Amniotic stem cell (primary cell): Measurements from ENCODE around the gene ANKRD26.
"Not testable (repeated sequence)": the region's sequence is repeated elsewhere in the genome, so short reads cannot be mapped to it uniquely, and the experiment has no call there.

Source experiments
- DNase-seq: peaks from one replicate; lab custom pipeline; 2025; lab: John Stamatoyannopoulos, UW

The ANKRD26 gene

DNA sequence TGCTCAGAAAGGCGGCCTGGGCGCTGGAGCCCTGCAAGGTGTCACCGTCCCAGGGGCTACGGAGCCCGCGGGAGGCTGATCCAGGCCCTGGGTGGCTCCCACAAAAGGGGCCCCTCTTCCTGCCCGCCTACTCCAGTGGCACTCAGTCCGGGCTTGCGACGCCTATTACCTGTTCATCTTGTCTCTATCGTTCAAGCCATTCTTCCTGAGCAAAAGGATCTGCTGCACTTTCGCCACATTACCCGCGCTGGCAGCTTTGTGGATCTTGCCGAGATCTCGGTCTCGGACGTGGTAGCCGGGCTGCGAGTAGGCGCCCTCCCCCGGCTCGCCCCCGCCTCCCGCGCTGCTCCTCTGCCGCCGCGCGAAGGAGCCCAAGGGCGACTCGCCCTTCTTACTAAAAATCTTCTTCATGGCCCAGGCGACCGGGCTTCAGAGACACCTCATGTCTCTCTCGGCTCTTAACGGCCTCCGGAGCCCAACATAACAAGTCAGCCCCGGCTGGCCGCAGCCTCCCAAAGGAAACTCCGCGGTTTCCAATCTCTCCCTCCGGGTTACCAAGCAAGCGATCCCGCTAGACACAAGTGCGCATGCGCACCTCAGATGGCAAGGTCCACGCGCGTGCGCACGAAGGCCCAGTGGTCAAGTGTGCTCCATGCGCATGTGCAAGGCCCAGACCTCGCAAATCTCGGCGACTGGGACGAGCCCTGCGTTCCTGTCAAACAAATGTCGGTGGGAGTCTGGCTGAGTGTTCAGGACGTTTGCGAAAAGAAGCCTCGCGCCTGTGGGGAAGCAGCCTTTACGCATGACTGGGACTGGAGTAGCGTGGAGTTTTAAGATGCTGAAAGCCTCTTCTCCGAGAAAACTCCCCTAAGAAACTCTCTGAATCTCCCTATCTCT lies at the start of gene ANKRD26:
TSS of gene ANKRD26 (minus strand) at position 579 of the 897 bp plus-strand sequence. CDS start at position 411, 168 bp downstream.
- peak; percentile 98 for DNase-seq

- no peak for DNase-seq
Measured at GRCh38 chr10:27147701-27148100, 47.4 kb upstream of the ANKRD26 start.

- no peak for DNase-seq
Measured at GRCh38 chr10:27145937-27146336, 45.6 kb upstream of the ANKRD26 start.

- no peak for DNase-seq
Measured at GRCh38 chr10:27143686-27144085, 43.4 kb upstream of the ANKRD26 start.

DNA sequence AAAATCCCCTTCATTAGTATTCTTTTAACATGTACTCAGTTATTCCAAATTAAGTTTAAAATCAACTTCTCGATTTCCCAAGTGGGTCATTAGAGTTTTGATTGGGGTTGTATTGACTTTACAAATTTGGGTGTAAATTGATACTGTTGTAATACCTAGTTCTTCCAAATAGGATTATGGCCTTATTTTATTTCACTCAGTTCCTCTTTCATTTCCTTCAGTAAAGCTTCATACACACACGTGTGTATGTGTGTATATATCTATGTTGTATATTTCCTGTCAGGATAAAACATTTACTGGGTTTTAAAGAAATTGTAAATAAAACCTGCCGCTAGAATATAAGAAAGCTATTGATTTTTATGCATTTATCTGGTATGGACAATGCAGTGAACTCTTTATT lies 38.0 kb upstream of the ANKRD26 start:
- DNase-seq = no peak

DNA sequence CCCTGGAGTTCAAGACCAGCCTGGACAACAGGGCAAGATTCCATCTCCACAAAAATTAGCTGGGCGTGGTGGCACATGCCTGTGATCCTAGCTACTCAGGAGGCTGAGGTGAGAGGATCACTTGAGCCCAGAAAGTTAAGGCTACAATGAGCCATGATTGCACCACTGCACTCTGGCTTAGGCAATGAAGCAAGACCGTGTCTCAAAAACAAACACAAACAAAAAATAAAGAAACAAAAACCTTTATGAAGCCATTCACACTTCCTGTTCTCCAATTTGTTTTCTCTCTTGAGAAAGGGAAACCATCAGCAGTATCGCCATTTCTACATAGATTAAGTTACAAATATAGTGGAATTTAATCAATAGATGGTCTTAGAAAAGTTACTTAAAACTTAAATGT lies 34.1 kb upstream of the ANKRD26 start:
- no peak for DNase-seq

- DNase-seq = no peak
Measured at GRCh38 chr10:27108165-27108564, 7.9 kb upstream of the ANKRD26 start.

DNA sequence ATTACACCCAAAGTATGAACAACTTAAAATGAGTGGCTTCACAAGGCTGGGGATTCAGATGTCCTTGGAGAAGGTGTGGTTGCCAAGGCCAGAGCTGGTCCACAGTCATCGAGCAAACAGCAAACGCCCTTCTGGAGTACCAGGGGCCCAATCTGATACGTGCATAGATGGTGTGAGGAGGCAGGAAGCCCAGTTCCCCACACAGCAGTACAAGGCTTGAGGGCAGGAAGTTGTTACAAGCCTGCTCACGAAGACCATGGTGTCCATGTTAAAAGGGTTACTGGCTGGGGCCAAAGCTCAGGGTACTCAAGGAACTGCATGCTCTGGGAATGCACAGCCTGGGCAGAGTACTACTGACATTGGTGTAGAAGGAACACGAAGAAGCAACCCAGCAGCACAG lies 4.6 kb upstream of the ANKRD26 start:
- DNase-seq = no peak

DNA sequence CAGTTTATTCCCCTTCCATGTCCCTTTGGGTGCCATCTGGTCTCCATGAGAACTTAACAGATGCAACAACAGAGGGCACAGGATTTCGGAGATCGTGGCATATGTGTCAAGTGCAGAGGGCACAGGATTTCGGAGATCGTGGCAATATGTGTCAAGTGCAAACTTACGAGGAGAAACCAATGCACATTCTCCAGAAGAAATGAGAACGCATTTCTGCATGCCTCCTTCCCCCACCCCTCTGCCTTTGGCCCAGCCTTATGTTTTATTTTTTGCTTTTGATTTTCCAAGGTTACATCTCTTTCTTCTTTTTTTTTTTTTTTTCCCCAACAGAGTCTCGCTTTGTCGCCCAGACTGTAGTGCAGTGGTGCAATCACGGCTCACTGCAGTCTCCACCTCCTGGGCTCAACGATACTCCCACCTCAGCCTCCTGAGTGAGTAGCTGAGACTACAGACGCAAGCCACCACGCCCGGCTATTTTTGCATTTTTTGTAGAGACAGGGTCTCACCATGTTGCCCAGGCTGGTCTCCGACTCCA lies 586 bp upstream of the ANKRD26 start:
- DNase-seq = no peak

- no peak for DNase-seq
Measured at GRCh38 chr10:27099448-27099847, 846 bp downstream of the ANKRD26 start.

GRCh38 chr10:27088119-27089044 lies 11.9 kb downstream of the ANKRD26 start:
- no peak for DNase-seq

GRCh38 chr10:27072436-27073114 lies 27.7 kb downstream of the ANKRD26 start:
- no peak for DNase-seq

- no peak for DNase-seq
Measured at GRCh38 chr10:27068217-27068891, 31.9 kb downstream of the ANKRD26 start.

- no peak for DNase-seq
Measured at GRCh38 chr10:27065084-27065483, 35.2 kb downstream of the ANKRD26 start.

DNA sequence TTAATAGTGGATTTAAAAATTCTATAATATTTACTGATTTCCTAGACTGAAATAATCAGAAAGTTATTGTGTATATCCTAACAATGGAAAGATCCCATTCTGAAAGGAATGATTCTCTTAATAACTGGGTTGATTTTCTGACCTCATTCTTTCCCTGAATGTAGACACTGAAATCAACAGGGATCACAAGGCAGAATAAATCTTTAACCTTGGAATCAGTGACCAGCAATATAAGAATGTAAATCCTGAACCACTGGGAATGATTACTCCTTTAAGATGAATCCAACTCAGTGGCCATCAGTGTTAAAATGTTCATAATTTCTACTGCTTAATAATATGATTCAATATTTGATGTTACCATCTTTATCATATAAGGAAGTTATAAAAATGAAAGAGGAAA lies 47.6 kb downstream of the ANKRD26 start:
- no peak for DNase-seq

- not testable (repeated sequence) for DNase-seq
Measured at GRCh38 chr10:27045247-27045646, 55.0 kb downstream of the ANKRD26 start.

DNA sequence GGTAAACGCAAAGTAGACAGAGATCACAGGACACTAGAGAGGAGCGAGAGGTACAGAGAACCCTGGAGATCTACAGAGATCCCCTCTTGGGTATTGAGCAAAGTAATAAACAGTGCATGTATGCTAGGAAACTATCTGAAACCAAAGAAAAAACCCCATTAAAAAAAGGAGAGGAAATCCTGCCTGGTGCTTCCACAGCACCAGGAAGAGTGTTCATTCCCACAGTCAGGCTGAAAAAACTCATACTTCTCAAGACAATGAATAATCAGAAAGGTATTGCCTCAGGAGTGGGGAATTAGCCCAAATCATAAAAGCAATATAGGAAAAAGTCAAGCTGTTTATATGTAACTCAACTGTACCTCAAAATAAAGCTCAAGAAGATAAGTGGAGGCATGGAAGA lies 59.1 kb downstream of the ANKRD26 start:
- DNase-seq = no peak

DNA sequence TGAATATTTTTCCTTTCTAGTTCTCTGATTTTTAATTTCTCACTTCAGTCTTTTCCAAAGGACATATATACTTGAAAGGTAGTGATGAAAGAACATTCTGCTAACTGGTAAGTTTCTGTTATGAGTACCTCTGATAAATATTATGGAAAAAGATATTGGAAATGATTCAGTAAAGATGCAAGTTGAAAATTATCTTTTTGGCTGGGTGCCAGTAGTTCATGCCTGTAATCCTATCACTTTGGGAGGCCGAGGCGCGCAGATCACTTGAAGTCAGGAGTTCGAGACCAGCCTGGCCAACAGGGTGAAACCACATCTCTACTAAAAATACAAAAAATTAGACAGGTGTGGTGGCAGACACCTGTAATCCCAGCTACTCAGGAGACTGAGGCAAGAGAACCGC lies 62.1 kb downstream of the ANKRD26 start:
- DNase-seq = no peak

DNA sequence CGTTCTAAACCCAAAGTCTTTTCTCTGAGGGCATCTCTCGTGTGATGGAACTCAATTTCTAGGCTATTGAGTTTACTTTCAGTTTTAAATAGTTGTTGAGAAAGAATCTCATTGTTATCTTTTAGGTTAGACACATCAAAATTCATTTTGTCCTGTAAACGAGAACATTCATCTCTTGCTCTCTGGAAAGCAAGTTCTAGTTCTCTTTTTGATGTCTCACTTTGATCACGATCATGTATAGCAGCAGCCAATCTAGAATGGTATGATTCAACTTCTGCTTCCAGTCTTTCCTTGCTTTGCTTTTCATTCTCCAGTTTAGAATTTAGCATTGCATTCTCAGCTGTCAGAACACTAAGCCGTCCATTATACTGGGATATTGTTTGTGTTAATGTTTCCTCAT lies 65.1 kb downstream of the ANKRD26 start:
- no peak for DNase-seq

DNA sequence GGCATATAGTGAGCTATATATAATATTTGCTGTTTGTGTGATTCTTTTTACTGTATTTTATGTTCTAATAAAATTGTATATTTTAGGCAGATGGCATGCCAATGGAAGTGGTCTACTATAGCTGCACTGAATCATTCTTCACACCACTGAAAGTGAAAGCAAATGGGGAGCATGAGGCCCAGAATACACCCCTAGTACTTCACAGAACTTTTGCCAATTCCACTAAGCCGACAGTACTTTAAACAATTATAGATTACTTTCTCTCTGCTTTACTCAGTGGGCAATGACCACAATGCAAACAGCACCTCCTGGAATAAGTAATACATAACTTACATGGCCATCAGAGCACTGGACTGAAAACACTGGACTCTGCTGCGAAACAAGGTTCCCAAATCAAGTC lies 70.2 kb downstream of the ANKRD26 start:
- no peak for DNase-seq

GRCh38 chr10:27022048-27022447 lies 78.2 kb downstream of the ANKRD26 start:
- DNase-seq = no peak
